Activated effector memory CD4-positive, alpha-beta T cell treated with Interleukin-2 at 50 U/mL for 16 hours (primary cell): Measurements from ENCODE around the gene LARGE2.
A peak's percentile ranks its signal among the peaks of the same experiment; 100 is the strongest.
"Not testable (repeated sequence)": the region's sequence is repeated elsewhere in the genome, so short reads cannot be mapped to it uniquely, and the experiment has no call there.

Experiments
- DNase-seq: peaks from one replicate; pipeline ENCODE4 v3.0.0-alpha.2; 2020

LARGE2 gene

DNA sequence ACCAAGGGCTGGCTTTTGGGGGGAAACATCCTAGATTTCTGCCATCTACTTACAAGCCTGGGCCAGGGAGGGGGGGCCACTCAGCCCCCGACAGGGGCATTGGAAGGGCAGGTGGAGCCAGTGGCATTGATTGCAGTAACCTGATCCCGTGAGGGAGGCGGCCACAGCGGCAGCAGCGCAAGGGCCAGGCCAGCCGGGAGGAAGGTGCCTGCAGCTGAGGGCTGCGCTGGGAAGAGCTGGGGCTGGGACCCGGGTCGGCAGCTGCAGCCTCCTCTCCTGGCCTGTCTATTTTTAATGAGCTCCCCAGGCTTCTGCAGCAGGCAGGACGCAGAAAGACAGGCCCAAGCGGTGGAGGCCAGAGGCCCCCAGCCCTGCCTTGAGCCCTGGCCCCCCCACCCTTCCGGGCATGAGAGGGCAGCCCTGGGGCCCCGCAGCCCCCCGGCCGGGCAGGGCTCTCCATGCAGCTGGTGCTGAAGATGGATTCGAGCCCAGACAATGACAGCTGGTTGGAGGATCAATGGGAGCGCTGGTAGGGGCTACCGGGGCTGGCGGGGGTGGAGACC lies 26.0 kb upstream of the LARGE2 start:
- DNase-seq = no peak

GRCh38 chr11:45897556-45897955 lies 24.9 kb upstream of the LARGE2 start:
- DNase-seq = no peak

DNA sequence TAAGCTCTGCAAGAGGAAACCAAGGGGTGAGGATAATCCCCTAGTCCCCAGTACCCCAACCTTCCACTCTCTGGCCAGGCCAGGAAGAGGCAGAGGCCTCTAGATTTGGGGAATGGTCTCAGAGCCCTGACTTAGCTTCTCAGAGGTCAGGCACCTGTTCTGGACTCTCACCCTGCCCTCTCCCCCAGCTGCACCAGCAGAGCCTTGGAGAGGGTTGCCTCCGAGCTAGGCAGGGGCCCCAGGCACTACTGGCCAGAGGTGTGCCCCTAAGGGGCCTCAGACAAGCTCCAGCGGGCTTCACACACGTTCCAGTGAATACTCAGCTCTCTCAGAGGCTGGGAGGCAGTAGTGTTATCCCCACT lies 23.4 kb upstream of the LARGE2 start:
- DNase-seq = no peak

DNA sequence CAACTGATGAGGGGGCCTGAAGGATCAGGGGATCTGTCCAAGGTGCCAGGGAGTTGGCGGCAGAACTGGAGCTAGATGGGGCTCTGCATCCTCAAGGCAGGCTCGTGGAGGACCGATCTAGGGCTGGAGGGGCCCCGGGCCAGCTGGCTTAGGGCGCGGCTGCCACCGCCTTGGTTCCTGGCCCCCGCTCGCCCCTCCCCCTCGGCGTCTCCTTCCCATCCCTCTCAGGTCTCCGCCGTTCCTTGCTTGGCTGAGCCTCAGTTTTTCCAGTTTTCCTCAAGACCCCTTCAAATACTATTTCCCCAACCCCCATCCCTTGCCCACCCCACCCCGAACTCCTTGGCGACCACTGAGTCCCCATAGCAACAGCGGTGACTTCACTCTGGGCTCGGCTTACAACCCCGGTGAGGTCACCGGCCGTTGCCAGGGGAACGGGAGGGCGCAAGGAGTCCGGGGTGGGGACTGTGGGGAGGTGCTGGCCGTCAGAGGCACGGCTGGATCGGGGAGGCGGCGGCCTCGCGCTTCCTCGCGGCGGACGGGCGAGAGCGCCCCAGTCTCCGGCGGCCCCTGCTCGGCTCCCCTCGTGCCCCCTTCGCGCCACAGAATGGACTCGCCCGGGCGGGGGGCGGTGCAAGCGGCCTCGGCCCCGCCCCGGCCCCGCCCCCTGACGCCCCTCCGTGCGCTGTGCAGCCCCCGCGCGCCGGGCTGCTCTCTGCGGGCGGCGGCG lies 22.8 kb upstream of the LARGE2 start:
- DNase-seq = peak; percentile 27

GRCh38 chr11:45900175-45900800 lies 22.2 kb upstream of the LARGE2 start:
- not testable (repeated sequence) for DNase-seq

GRCh38 chr11:45900916-45901617 lies 21.4 kb upstream of the LARGE2 start:
- DNase-seq = no peak

DNA sequence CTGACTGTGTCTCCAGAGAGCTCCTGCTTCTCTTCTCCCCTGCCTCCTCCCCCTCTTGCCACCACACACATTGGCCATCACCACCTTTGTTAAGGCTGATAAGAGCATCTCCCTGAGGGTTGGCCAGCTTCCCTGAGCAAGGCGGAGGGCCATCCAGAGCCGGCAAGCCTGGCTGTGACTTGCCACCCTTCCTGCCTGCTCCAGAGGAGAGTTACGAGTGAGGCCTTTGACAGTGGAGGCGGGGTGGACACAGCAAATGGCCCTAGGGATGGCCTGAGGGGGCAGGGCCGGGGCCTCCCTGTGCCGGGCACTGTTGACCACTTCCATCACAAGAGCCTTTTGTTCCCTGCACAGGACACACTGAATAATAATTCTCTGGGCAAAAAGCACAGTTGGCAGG lies 20.8 kb upstream of the LARGE2 start:
- no peak for DNase-seq

DNA sequence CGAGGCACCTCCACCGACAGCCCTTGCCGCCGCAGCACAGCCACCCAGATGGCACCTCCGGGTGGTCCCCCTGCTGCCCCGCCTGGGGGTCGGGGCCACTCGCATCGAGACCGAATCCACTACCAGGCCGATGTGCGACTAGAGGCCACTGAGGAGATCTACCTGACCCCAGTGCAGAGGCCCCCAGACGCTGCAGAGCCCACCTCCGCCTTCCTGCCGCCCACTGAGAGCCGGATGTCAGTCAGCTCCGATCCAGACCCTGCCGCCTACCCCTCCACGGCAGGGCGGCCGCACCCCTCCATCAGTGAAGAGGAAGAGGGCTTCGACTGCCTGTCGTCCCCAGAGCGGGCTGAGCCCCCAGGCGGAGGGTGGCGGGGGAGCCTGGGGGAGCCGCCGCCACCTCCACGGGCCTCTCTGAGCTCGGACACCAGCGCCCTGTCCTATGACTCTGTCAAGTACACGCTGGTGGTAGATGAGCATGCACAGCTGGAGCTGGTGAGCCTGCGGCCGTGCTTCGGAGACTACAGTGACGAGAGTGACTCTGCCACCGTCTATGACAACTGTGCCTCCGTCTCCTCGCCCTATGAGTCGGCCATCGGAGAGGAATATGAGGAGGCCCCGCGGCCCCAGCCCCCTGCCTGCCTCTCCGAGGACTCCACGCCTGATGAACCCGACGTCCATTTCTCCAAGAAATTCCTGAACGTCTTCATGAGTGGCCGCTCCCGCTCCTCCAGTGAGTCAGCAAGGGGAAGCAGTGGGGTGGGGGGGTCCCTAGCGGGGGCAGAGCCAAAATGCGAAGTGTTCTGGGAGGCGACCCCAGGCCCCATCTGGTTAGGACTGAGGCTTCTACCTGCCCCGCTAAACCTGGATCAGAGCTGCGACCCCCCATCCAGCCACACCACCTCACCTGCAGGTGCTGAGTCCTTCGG lies 19.7 kb upstream of the LARGE2 start:
- no peak for DNase-seq

DNA sequence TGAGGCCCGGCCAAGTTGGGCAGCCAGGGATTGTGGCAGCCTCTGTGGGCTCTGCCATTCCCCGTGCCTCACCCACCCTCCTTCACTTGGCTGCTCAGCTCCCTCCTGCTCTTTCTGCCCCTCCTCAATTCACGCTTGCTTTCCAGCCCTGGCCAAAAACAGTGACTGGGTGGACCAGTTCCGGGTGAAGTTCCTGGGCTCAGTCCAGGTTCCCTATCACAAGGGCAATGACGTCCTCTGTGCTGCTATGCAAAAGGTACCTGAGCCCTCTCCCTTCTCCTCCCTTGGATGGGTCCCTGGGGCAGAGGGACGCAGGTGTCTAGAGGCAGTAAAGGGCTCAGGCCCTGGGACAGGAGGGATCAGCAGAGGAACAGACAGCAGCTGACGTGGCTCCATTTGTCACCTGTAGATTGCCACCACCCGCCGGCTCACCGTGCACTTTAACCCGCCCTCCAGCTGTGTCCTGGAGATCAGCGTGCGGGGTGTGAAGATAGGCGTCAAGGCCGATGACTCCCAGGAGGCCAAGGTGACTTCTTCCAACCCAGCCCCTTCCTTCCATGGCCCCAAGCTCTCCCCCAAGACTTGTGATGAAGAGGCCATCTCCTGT lies 18.0 kb upstream of the LARGE2 start:
- no peak for DNase-seq

- DNase-seq = no peak
These were observed 17.4 kb upstream of the LARGE2 start for GRCh38 chr11:45905095-45905494.

DNA sequence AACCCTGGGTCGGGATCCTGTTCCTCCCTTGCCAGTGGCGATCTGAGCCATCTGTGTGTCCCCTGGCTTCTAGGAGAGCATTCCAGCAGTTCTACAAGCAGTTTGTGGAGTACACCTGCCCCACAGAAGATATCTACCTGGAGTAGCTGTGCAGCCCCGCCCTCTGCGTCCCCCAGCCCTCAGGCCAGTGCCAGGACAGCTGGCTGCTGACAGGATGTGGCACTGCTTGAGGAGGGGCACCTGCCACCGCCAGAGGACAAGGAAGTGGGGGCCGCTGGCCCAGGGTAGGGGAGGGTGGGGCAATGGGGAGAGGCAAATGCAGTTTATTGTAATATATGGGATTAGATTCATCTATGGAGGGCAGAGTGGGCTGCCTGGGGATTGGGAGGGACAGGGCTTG lies 16.9 kb upstream of the LARGE2 start:
- not testable (repeated sequence) for DNase-seq

DNA sequence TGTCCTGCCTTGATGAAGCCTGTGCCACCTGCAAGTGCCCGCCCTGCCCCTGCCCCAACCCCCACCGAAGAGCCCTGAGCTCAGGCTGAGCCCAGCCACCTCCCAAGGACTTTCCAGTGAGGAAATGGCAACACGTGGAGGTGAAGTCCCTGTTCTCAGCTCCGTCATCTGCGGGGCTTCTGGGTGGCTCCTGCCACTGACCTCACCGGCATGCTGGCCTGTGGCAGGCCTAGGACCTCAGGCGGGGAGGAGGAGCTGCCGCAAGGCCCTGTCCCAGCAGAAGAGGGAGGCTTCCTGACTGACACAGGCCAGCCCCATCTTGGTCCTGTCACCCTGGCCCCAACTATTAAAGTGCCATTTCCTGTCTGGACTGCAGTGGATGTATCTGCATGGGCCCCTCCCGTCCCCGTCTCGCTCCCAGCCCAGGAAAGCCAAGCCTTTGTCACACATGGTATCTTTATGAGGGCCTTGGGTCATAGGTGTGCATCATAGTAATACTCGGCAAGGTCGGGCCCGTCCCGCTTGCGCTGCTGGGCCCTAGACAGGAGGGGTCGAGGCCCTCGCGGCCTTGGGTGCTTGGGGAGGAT lies 16.3 kb upstream of the LARGE2 start:
- DNase-seq = no peak

DNA sequence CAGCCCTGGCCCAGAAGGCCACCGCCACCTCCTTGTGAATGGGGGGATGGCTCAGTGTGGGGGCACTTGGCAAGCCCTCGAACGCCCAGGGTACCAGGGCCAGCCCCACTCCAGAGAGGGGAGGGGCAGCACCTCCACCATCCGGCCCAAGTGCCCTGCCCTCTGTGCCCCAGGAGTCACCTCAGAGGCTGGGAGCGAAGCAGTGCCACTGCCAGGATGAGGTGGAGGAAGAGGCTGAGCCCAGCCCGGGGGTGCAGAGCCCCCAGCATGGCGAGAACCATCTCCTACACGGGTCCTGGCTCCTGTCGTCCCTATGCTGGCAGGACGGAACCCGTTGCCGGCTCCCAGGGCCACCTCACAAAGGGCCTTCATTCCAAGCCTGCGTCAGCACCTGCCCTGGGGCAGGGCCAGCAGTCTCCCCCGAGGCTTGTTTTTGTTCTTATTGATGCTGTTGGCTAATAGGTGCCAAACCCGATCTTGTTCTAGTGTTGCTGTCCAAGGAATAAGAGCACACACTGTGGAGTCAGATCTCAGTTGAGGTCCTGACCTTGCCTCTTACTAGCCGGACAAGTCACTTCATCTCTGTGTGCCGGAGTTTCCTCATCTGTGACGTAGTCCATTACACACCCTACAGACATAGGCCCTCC lies 15.4 kb upstream of the LARGE2 start, which contains the start of gene FREY1:
Gene FREY1, minus strand, starts transcription at position 307 of the 647 bp plus-strand sequence. Its CDS starts 26 bp downstream, at position 281.
- DNase-seq = no peak

GRCh38 chr11:45907911-45908370 lies 14.5 kb upstream of the LARGE2 start:
- no peak for DNase-seq

DNA sequence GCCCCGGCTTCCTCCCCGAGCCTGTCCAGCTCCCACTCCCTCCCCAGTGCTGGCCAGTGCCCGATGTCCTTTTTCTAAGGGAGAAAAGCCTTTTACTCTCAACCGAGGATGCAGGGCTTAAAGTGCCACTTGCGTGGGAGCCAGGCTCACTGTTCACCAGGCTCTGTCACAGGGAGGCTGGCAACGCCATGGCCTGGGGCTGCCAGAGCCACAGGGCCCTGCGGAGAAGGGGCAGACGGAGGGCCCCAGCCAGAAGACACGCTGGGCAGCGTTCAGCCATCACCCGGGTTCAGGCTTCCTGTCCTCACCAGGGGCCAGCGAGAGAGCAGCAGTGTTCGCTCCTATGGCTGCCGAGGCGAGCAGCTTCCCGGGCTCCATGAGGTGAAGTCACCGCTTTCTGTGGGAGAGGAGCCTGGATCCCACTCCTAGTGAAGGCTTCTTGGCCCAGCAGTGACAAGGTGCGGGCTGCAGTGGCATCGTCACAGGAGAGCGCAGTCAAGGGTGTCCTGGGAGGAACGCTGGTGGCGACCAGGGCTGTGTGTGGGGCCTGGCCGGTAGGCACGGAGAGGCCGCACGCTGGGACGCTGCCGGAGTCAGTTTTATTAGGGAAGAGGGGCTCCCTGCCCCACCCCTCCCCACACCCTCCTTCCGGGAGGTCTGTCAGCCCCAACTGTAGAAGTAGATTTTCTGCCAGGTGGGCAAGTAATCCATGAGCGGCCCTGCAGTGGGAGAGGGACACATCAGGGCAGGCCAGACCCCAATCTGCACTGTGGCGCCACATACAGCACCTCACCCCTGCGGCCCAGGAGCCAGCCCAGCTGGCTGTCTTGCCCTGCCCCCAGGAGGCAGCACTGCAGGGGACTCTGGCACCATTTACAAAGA lies 12.6 kb upstream of the LARGE2 start:
- no peak for DNase-seq

DNA sequence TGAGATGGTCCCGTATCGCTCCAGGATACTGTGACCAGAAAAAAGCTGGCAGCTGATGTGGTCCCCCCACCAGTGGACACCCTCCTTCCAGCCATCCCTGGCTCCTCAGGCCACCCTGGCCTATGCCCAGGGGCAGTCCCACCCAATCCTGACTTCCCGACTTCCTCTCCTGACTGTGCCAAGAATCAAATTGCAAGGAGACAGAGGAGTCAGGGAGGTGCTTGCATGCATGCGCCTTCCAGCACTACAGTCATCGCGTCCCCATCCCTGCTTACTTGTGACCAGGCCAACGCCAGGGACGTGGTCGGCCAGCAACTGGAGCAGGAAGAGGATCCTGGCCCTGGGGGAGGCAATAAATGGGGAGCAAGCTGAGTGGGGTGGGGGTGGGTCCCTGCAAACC lies 11.8 kb upstream of the LARGE2 start:
- no peak for DNase-seq

- DNase-seq = no peak
These were observed 8.9 kb upstream of the LARGE2 start for GRCh38 chr11:45913514-45913913.

GRCh38 chr11:45913942-45914635 lies 8.4 kb upstream of the LARGE2 start:
- DNase-seq = no peak

DNA sequence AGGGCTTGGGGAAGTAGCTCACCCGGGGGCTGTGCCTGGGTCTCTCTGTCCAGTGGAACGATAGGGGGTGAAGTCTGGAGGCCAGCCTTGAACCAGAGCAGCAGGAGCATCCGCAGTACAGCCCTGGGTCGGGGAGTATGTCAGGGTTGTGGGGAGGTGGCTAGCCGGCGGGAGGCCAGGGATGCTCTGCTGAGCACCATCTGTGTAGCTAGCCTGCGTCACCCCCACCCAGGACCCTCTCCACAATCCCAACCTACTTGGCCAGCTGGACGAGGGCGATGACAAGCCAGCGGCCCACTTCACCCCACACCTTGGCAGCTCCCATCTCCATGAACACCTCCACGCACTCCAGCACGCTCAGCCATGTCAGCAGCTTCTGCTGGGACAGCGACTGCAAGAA lies 7.0 kb upstream of the LARGE2 start:
- DNase-seq = no peak

- DNase-seq = no peak
These were observed 5.2 kb upstream of the LARGE2 start for GRCh38 chr11:45917286-45917622.
